MM.1S (cell line): ENCODE results near the gene TBX18.

ENCODE experiments used
- CTCF ChIP-seq: fragments of 300-600 bp; sonication (generic); IDR thresholded peaks from 2 replicates; pipeline ENCODE4 v1.5.1; 2016; ENCODE audit warnings: antibody characterized with exemption, low read length, mixed read lengths
- EZH2 ChIP-seq: fragments of 300-600 bp; sonication (generic); optimal IDR thresholded peaks from 2 replicates; pipeline ENCODE3; 2017; ENCODE audit warnings: low read depth, mild to moderate bottlenecking, antibody characterized with exemption, low read length, mixed read lengths

- TF ChIP-seq CTCF (no peak), EZH2 (no peak)
Measured at GRCh38 chr6:84645563-84646266, 118.7 kb downstream of the TBX18 start.
